Measurements from ENCODE around the gene TMEM139.

The TMEM139 gene

DNA sequence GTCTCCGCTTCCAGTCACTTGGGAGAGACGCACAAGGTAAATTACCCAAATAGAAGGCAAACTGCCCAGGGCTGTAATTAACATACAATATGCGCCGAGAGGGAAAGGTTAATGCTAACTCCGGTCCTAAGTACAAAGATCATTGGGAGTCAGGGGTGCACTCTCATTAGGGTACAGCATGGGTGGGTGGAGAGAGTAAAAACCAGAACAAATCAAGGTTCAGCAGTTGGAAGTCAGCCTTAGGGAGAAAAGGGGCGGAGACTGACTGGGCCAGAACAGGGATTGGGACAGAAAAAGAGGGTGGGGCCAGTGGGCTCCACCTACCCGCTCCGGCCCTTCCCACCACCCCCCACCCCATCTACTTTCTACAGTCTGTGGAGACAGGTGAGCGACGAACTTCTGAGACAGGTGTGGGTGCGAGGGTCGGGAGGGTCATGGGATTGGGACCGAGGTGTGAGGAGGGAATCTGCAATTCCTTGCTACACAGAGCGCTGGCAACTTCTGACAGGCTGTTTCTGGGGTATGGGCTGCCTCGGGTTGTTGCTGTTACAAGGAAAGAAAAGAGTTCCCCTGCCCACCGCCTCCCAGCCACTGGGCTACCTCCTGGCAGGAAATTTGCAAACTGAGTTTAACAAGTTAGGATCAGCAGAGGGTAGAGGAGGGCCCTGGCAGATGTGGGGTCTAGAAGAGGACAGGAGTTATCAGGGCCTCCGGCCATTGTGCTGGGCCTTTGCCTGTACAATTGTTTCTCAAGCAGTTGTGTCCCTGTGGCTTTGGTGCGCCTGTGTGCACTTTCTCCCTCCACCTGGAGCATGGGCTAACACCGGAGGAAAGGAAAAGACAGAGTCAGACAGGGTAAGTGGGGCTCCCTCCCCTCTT is at the start of gene TMEM139:
Gene TMEM139 (plus strand): TSS at position 368 of the 879 bp plus-strand sequence. CDS start 1,000 bp downstream, outside the sequence.
- TF ChIP-seq, protein P1, sequence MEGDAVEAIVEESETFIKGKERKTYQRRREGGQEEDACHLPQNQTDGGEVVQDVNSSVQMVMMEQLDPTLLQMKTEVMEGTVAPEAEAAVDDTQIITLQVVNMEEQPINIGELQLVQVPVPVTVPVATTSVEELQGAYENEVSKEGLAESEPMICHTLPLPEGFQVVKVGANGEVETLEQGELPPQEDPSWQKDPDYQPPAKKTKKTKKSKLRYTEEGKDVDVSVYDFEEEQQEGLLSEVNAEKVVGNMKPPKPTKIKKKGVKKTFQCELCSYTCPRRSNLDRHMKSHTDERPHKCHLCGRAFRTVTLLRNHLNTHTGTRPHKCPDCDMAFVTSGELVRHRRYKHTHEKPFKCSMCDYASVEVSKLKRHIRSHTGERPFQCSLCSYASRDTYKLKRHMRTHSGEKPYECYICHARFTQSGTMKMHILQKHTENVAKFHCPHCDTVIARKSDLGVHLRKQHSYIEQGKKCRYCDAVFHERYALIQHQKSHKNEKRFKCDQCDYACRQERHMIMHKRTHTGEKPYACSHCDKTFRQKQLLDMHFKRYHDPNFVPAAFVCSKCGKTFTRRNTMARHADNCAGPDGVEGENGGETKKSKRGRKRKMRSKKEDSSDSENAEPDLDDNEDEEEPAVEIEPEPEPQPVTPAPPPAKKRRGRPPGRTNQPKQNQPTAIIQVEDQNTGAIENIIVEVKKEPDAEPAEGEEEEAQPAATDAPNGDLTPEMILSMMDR (IDR thresholded peaks at IDR 0.05; ENCODE audit: low read depth, low read length, missing control alignments), result no peak
- no peak within 1 kb of the TSS for H3K4me3 ChIP-seq (ENCODE audit: low read depth, low read length)
- in situ Hi-C loops (cut with HindIII; ENCODE audit: low sequenced_read_pairs), result no loop called here
- no peak for DNase-seq (ENCODE audit: low read depth)

DNA sequence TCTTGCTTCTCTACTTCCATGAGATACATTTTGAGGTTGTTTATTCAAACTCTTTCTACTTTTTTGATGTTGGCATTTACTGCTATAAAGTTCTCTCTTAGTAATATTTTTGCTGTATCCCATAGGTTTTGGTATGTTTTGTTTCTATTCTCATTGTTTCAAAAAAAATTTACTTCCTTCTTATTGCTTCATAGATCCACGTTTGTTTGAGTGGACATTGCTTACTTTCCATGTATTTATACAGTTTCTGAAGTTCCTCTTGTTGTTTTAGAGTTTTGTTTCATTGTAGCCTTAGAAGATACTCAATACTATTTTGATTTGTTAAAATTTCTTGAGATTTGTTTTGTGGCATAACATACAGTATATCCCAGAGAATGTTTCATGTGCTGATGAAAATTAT is 49.2 kb upstream of the TMEM139 start:
- DNase-seq (ENCODE audit: low read depth), result no peak
- in situ Hi-C loops (cut with HindIII; ENCODE audit: low sequenced_read_pairs), result no loop called here
- H3K4me3 ChIP-seq (ENCODE audit: low read depth, low read length), result no peak overlapping the region
- TF ChIP-seq, protein P1 (IDR thresholded peaks at IDR 0.05; ENCODE audit: low read depth, low read length, missing control alignments), result no peak

DNA sequence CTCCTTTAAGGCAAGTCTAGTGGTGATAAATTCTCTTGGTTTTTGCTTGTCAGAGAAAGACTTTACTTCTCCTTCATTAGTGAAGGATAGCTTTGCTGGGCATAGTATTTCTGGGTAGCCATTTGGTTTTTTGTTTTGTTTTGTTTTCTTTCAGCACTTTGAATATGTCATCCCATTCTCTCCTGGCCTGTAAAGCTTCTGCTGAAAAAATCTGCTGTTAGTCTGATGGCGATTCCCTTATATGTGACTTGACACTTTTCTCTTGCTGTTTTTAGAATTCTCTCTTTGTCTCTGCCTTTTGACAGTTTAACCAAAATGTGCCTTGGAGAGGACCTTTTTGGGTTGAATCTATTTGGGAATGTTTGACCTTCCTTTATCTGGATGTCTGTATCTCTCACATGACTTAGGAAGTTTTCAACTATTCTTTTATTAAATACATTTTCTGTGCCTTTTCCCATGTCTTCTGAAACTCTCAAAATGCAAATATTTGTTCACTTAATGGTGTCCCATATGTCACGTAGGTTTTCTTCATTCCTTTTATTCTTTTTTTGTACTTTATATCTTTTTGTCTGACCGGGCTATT is 48.3 kb upstream of the TMEM139 start:
- TF ChIP-seq, protein P1 (IDR thresholded peaks at IDR 0.05; ENCODE audit: low read depth, low read length, missing control alignments), result no peak
- in situ Hi-C loops (cut with HindIII; ENCODE audit: low sequenced_read_pairs), result no loop called here
- no peak for DNase-seq (ENCODE audit: low read depth)
- H3K4me3 ChIP-seq (ENCODE audit: low read depth, low read length), result no peak overlapping the region

DNA sequence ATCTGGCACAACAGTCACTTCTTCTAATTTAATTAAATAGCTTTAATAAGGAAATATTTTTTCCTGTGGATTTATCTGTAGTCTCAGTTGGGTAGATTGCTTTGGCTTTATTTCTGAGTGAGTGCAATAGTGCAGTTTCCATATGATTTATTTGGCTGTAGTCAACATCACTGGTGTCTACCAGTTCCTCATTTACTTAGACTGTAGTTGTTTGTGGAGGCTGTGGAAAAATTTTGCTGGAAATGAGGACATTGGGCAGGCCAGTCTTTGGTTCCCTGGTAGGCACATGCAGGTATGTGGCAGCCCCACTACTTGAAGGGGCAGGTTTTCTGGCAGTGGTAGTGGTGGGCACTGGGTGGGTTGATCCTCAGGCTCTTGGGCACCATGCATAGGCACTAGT is 47.4 kb upstream of the TMEM139 start:
- DNase-seq (ENCODE audit: low read depth), result no peak
- no peak overlapping the region for H3K4me3 ChIP-seq (ENCODE audit: low read depth, low read length)
- TF ChIP-seq, protein P1 (IDR thresholded peaks at IDR 0.05; ENCODE audit: low read depth, low read length, missing control alignments), result no peak
- in situ Hi-C loops (cut with HindIII; ENCODE audit: low sequenced_read_pairs), result no loop called here

DNA sequence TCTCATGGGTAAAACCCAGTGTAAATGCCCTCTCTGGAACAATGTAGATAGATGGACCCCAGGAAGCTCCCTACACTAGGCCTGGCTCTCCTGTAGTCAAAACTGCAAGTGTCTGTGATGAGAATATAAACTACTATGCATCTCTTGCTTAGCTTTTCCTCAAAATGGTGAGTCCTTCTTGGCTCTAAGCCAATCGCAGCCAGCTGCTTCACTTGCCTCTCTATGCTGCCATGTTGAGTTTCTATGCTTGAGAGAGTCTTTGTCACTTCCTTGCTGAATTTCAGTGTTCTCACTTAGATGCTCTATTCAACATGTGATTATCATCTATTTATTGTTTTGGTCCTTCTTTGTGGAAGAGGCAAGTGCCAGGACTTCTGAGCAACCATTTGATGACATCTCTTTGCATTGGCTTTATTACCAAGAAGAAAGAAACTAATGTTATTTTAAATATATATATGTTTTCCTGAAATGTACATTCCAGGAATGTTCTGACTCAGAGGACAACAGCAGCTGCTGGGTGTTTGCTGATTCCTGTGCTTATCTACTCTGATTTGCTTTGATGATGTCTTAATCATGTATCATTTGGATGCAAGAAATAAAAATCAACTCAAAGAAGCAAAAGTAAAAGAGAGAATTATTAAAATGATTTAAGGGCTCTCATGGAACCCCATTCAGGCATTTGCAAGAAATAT is 46.3 kb upstream of the TMEM139 start:
- no peak for DNase-seq (ENCODE audit: low read depth)
- in situ Hi-C loops (cut with HindIII; ENCODE audit: low sequenced_read_pairs), result no loop called here
- no peak overlapping the region for H3K4me3 ChIP-seq (ENCODE audit: low read depth, low read length)
- TF ChIP-seq, protein P1 (IDR thresholded peaks at IDR 0.05; ENCODE audit: low read depth, low read length, missing control alignments), result no peak

DNA sequence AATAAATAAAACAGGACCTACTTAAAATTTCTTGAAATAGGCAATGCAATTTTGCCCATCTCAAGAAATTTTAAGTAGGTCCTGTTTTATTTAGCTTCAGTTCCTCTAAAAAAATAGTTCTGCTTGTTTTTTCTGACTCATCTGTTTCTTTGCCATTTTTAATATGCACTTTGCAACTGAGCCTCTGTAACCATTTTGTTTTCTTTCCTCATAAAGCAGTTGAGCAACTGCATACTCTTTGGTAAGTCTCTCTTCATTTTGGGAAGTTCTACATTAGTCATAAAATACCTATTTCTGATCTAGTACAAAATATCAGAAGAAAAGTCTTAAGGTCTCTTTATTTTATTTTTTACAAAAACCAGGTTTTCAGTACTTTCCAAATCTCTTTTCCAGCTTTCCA is 44.9 kb upstream of the TMEM139 start:
- H3K4me3 ChIP-seq (ENCODE audit: low read depth, low read length), result no peak overlapping the region
- DNase-seq (ENCODE audit: low read depth), result no peak
- in situ Hi-C loops (cut with HindIII; ENCODE audit: low sequenced_read_pairs), result no loop called here
- TF ChIP-seq, protein P1 (IDR thresholded peaks at IDR 0.05; ENCODE audit: low read depth, low read length, missing control alignments), result no peak

All from astrocyte of the cerebellum (primary cell).